Smooth muscle cell of the brain vasculature (primary cell): ENCODE data around the gene WNK2.

Experiments used
- DNase-seq: peaks from one replicate; pipeline ENCODE4 v3.0.0-alpha.2; 2012; ENCODE audit warnings: low read depth, low spot score

Gene WNK2

DNA sequence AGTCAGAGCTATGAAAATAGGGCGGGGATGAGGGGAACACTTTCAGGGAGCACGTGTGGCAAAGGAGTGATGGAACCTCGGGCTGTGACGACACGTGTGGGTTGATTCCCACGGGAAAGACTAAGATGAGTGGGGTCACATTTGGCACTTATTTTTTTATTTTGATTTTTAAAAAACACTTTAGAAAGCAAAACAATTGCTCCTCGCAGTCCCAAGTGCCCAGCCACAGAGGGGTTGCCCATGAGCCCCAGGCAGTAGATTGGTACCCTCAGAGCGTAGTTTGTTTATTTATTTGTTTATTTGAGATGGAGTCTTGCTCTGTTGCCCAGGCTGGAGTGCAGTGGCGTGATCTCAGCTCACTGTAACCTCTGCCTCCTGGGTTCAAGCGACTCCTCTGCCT, 69.7 kb downstream of the WNK2 start:
- DNase-seq = no peak

GRCh38 chr9:93254061-93254481, 70.1 kb downstream of the WNK2 start:
- DNase-seq = no peak

DNA sequence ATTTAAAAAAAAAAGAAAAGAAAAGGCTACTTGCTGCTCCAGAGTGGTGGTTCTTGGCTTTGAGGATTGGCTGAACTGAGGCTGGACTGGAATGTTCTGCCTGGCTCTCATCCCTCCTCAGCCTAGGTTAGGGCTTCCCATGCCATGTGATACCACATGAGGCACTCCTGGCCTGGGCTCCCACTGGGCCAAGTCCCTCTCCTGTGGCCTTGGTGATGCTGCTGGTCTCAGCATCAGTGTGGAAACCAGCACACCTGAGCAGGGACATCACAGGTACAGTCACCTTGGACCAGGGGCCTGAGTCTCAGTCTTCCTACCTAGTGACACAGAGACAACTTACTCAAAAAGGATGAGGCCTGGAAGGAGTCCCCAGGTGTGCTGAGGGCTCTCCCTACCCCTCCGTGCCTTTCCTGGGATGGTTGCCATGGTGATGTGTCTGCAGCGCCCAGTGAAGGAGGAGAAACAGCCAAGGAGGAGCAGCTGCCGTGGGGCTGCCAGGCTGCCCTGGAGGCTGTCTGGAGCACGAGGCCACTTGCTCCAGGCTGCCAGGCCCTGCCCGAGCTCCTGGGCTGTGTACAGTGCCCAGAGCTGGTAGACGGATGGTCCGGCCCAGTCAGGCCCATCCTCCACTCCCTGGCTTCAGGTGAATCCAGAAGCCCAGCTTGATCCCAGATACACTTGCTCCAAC, 71.0 kb downstream of the WNK2 start:
- no peak for DNase-seq

- no peak for DNase-seq
These were observed 71.5 kb downstream of the WNK2 start for GRCh38 chr9:93255494-93255867.

- no peak for DNase-seq
These were observed 72.3 kb downstream of the WNK2 start for GRCh38 chr9:93255994-93256877.

GRCh38 chr9:93256878-93257807, 73.2 kb downstream of the WNK2 start:
- DNase-seq = no peak

GRCh38 chr9:93257808-93258331, 73.9 kb downstream of the WNK2 start:
- no peak for DNase-seq

DNA sequence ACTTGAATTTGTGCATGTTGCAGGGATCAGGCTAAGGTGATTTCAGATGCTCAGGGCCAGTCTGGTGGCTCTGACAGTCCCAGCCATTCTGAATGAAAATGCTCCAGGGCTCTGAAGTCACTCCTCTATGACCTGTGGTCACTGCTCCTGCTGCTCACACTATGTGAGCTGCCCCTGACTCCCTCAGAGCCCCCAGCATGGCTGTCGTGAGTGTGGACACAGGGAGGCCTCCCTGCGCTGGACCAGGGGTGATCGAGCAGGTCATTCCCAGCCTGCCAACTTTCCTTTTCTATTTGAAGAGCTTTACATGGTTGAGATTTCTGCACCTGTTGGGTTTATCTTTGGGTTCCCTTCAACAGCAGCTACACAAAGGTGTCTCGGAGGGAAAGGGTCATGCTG, 74.5 kb downstream of the WNK2 start:
- no peak for DNase-seq

DNA sequence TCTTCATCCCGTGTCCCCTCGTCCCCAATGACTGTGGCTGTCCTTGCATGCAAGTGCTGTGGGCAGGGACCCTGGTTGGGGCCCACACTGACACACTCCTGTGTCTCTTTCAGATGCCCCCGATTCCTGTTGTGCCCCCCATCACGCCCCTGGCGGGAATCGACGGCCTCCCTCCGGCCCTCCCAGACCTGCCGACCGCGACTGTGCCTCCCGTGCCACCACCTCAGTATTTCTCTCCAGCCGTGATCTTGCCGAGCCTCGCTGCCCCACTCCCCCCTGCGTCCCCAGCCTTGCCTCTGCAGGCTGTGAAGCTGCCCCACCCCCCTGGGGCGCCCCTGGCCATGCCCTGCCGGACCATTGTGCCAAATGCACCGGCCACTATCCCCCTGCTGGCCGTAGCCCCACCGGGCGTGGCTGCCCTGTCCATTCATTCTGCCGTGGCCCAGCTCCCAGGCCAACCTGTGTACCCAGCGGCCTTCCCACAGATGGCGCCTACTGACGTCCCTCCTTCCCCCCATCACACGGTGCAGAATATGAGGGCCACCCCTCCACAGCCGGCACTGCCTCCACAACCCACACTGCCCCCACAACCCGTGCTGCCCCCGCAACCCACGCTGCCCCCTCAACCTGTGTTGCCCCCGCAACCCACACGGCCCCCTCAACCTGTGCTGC, 75.0 kb downstream of the WNK2 start:
- no peak for DNase-seq

GRCh38 chr9:93259490-93260262, 75.7 kb downstream of the WNK2 start:
- DNase-seq = no peak

GRCh38 chr9:93260263-93261066, 76.5 kb downstream of the WNK2 start:
- no peak for DNase-seq

DNA sequence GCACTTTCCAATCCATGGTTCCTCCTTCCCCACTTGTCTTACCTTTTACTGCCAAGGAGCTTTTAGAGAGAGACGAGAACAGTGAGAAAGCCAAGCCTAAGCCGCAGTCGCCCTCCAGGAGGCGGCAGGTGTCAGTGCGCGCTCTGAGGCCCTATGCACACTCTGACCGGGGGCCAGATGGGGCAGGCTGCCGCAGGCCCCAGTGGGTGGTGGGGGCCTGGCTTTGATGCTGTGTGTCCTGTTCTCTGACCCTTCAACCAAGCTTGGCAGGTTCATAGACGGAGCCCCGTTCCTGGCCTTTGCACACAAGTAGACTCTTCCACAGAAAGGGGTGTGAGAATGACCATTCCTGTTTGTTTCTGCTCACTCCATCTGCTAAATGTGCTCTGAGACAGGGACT, 77.3 kb downstream of the WNK2 start:
- no peak for DNase-seq

GRCh38 chr9:93261735-93262523, 78.0 kb downstream of the WNK2 start:
- no peak for DNase-seq

DNA sequence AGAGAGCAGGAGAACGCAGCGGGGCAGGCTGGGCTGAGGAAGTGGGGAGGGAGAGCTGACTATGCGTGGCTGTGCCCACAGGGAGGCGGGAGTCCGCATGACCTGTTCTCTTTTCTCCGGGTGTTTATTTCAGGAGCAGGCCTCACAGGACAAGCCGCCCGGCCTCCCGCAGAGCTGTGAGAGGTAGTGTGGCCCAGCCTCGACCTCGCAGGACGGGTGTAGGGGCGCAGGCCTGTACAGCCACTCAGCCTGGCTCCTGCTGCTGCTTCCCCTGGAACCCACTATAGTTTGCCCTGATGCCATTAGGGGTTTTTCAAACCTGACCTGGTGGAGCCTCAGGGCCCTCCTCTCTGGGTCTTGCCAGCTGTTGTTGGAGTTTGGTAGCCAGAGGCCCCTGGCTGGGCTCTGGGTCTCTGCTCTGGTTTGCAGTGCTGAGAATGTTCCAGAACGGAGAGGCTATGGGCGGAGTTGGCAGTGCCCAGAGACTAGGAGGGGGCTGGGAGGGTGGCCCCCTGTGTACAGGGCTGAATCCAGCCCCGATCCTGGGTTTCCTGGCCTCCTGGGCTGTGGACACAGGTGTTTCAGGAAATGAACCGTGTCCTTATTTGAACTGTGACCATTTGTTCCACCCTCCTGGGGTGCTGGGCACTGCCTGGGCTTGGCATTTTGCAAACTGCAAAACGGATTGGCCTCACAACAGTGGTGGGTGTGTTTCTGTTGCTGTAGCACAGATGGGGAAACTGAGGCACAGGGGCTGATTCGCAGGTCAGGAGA, 78.8 kb downstream of the WNK2 start:
- DNase-seq = no peak

- DNase-seq = no peak
These were observed 79.6 kb downstream of the WNK2 start for GRCh38 chr9:93263334-93264229.

DNA sequence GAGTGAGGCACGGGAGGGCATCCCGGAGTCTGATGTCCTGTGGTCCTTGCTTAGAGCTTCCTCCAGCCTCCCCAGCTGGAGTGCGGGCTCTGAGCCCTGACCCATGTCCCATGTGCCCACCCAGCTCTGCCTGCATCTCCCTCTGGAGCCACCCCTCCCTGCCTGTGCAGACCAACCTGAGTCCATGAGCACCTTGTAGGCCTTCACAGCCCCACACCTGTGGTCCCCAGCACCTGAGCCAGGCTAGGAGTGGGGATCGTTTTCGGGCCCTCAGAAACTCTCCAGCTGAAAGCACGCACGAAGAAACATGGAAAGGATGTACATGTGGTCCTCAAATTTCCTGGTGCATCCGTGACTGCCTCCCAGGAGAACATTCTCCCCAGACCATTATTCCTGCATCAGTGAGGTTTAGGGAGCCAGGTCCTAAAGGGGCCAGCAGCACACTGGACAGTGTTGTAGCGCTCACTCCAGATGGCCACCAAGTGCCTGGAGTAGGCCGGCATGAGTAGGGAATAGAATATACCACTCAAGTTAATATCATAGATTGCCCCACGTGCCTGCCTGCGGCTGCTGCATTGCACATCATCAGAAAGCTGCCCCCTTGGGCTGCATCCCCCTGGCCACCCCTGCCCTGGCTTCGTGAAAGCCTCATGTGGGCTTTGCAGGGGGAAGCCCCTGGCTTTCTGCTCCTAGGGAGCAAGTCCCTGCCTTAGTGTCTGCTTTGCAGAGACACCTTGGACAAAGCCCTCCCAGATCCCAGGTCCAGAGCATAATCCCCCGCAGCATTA, 80.6 kb downstream of the WNK2 start:
- no peak for DNase-seq
